NCI-H774 (cell line): Measurements from ENCODE around the gene TPSAB1.
"Not testable (repeated sequence)": the region's sequence is repeated elsewhere in the genome, so short reads cannot be mapped to it uniquely, and the experiment has no call there.

Experiments
- DNase-seq: peaks from one replicate; lab custom pipeline; 2025; lab: John Stamatoyannopoulos, UW

Gene TPSAB1

DNA sequence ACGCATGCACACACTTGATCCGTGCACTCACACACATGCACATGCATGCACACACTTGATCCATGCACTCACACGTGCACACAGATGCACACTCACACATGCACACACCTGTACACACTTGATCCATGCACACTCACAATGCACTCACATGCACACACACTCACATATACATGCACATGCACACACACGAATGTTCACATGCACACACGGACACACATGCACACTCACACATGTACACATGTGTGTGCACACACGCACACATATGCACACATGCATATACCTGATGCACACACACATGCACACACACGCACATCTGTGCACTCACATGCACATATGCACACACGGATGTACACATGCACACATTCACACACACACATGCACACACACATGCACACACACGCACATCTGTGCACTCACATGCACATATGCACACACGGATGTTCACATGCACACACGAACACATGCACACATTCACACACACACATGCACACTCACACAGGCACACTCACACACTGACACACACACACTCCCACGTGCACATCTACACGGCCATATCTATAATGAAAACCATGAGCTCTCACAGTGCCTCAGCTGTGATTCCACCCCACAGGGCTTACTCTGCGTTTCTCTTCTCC is 7.5 kb downstream of the TPSAB1 start:
- DNase-seq: not testable (repeated sequence)

DNA sequence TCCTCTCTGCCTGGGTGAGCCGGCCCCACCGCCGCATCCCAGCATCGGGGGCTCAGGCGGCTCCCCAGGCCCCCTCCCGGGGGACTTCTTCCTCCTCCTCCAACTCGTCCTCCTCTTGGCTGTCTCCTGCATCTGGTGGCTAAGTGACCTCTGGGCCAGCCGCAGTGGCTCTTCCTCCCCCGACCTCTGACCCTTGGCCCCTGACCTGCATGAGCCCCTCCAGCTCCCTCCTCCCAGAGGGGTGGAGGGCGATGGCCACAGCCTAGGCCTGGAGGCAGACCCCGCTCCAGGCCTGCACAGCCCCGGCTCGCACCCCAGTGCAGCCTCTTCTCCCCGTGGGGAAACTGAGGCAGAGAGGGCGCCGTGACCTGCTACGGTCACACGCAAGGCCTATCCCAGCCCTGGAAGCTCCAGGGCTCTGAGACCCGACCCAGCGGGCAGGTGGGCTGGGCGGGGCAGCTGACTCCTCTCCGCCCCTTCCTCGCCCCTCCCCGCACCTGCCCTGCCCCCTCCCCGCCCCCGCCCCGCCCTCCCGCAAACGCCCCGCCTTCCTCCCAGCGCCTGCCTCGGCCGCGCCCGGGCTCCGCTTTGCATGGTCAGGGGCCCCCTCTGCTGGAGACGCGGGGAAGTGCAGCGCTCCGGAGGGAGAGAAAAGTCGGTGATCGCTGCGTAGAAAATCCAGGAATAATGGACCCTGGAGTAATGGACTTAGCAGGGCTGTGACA is 8.7 kb downstream of the TPSAB1 start:
- not testable (repeated sequence) for DNase-seq

DNA sequence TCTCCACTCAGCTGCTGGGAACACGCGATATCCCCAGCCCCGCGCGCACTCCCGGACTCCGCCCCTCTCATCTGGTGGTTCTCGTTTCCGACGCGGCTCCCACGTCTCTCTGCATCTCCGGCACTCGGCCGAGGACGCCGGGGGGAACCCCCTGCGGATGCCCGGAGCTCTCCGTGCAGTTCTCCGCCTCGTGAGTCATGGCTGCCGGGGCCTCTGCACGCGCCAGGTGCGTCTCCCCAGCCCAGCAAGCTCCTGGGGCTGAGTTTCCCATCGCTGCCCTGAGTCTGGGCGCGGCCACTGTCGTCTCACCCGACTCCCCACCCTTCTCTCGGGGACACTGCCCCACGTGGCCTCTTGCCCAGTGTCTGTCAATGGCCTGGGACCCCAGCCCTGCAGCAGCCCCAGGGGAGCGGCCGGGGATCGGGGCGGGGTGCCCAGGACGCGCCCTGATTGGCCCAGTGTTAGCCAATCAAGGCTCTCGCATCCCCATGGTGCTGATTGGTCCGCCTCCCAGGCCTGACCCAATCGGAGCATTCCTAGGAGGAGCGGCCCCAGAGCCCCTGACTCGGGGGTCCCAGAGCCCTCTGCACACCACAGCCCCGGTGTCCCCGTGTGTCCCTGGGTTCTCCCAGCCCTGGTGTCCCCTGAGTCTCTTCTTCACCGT is 13.3 kb downstream of the TPSAB1 start:
- not testable (repeated sequence) for DNase-seq

DNA sequence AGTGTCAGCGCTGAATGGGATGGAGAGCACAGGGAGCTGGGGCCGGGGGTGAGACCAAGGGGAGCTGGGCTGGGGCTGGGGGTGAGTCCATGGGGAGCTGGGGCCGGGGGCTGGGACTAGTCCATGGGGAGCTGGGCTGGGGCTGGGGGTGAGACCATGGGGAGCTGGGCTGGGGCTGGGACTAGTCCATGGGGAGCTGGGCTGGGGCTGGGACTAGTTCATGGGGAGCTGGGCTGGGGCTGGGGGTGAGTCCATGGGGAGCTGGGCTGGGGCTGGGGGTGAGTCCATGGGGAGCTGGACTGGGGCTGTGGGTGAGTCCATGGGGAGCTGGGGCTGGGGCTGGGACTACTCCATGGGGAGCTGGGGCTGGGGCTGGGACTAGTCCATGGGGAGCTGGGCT is 14.3 kb downstream of the TPSAB1 start:
- DNase-seq: not testable (repeated sequence)

DNA sequence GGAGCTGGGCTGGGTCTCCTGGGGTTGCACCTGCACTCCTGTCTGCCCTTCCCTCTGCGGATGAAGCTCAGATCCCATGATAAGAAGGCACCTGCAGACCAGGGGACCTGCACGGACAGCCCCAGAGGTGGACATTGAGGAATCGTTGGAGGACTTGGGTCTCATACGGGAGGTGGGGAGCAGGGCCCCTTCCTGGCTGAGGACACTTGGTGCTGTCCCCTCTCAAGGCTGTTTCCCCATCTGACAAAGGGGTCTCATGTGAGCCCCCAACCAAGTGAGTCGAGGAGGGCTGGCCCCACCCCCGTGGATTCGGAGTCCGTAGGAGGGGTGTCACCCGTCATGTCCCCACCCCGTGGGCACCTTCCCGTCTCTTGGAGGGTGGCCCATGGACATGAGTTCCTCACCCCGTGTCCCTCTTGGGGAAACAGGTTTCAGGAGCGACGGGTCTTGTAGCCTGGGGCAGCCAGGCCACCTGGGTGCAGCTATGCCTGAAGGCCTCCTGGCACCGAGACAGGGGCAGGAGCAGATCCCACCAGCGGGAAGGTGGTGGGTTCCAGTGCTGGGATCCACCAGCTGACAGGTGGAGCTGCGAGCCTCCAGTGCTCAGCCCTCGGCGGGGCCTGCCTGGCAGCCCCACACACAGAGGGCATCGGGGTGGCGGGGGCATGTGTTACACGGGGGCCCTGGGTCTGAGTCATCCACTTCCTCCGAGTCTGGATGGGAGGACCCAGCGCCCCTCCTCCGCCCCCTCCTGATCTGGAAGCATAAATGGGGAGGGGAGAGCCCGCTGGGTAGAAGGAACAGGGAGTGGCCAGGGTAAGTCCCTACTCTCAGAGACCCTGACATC is 15.0 kb downstream of the TPSAB1 start, which contains the start of gene TPSD1:
TPSD1 (plus strand) TSS at position 794 of the 847 bp plus-strand sequence. CDS start 212 bp downstream, outside the sequence.
- not testable (repeated sequence) for DNase-seq

DNA sequence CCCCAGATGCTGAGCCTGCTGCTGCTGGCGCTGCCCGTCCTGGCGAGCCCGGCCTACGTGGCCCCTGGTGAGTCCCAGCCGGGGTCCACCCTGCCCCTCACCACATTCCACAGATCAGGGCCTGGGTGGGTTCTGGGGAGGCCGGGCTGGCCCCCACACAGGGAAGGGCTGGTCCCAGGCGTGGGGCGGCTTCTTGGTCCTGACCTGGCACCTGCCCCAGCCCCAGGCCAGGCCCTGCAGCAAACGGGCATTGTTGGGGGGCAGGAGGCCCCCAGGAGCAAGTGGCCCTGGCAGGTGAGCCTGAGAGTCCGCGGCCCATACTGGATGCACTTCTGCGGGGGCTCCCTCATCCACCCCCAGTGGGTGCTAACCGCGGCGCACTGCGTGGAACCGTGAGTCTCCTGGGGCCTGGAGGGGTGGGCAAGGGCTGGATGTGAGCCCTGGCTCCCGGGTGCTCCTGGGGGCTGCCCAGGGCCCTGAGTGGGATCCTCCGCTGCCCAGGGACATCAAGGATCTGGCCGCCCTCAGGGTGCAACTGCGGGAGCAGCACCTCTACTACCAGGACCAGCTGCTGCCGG is 15.9 kb downstream of the TPSAB1 start:
- not testable (repeated sequence) for DNase-seq

DNA sequence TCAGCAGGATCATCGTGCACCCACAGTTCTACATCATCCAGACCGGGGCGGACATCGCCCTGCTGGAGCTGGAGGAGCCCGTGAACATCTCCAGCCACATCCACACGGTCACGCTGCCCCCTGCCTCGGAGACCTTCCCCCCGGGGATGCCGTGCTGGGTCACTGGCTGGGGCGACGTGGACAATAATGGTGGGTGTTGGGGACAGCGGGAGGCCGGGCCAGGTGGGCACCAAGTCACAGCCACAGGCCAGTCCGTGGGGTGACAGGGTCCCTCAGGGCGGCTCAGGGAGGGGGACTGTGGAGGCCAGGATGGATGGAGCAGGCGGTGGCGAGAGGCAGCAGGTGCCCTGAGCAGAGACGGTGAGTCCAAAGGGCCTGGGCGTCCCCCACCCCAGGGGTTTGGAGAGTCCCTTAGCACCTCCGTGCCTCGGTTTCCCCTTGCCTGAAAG is 16.4 kb downstream of the TPSAB1 start:
- no peak for DNase-seq

DNA sequence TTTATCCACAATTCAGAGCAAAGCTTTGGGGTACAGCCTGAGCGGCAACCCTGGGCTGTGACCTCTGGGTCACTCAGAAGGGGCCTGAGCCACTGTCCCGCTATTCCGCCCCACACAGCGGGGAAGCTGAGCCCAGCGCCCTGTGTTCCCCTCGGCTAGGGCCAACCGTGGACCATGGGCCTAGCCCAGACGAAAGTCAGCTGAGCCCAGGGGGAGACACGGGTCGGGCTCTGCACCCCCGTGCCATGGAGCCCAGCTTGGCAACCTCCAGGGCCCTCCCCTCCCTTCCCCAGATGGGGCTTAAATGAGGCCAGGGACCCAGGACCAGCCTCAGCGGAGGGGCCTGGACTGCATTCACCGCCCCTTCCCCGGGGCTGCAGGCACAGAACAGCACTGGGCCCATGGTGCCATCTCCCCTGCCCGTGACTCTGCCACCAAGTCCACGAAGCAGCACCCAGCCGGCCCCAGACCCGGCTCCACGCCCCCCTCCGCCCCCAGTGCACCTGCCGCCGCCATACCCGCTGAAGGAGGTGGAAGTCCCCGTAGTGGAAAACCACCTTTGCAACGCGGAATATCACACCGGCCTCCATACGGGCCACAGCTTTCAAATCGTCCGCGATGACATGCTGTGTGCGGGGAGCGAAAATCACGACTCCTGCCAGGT is 17.2 kb downstream of the TPSAB1 start:
- no peak for DNase-seq

DNA sequence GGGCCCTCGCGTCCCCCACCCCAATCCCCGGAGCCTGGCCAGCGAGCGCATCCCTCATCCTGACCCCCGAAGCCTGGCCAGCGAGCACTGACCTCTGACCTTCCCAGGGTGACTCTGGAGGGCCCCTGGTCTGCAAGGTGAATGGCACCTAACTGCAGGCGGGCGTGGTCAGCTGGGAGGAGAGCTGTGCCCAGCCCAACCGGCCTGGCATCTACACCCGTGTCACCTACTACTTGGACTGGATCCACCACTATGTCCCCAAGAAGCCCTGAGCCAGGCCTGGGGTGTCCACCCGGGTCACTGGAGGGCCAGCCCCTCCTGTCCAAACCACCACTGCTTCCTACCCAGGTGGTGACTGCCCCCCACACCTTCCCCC is 17.7 kb downstream of the TPSAB1 start:
- DNase-seq: no peak

DNA sequence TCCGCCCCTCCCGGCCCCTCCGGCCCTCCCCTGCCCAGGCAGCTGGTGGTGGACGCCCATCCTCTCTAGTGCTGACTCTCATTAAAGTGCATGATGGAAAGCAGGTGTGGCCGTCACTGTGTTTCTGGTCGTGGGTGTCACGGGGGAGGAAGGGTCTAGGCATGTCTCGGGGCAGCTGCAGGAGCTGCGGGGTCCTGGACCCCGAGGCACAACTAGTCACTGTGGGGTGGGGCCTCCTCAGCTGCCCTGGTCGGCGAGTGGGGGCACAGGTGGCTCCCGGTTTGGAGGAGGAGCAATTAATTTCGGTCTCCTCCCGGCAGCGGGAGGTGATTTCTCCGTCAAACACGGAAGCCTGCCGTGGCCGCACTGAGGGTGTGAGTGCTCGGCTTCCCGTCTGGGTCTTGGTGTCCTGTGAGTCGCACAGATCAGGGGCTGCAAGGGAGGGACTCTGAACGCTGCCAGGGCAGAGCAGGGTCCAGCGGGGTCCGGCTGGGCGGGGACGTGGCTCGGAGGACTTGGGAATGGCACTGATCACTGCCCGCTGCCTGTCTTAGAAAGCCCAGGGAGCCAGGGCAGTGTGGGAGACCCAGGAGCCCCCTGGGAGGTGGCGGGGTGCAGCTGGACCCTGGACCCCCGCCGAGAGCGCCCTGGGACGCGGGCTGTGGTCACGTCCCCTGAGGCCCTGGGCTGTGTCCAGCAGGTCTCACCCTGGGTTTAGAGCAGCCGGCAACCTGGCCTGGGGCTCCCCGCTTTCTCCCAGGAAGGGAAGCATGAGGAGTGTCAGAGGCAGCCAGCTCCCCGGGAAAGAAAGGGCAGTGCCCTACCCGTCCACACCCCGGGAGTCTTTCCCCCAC is 18.6 kb downstream of the TPSAB1 start:
- no peak for DNase-seq

DNA sequence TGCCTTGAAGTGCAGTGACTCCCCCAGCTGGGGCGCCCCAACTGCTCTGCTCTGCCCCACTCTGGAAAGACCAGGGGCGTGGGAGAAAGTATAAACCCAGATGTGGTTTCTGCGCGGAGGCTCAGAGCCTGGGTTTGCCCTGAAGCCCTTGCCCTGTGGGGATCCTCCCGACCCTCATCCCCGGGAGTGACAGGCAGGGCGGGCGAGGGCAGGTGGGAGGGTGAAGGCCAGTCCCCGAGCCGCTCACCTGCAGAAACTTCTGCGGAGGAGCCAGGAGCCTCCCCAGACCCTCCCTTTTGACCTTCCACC is 19.2 kb downstream of the TPSAB1 start:
- DNase-seq: no peak

DNA sequence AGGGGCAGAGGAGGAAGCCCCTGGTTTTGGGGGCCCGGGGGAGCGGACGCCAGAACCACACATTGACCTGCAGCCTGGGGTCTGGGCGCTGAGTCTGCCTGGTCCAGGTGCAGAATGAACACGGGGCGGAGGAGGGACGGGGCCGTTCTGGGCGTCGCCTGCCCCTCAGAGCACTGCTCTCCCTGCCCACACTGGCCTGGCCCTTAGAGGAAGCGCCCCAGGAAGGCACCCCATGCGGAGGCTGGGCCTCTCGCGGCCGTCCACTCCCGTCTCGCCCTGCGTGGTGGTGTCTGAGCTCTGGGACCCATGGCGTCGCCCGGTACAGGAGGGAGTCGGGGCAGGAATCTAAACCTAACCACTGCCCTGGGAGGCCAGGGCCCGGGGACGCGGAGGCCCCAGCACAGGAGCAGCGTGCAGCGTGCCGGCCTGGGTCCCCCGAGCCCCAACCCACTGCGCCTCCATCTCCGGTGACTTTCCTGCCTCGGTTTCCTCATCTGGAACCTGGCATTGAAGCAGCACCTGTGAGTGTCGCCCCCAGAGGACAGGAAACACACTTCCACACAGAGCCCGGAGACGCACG is 19.7 kb downstream of the TPSAB1 start:
- no peak for DNase-seq

DNA sequence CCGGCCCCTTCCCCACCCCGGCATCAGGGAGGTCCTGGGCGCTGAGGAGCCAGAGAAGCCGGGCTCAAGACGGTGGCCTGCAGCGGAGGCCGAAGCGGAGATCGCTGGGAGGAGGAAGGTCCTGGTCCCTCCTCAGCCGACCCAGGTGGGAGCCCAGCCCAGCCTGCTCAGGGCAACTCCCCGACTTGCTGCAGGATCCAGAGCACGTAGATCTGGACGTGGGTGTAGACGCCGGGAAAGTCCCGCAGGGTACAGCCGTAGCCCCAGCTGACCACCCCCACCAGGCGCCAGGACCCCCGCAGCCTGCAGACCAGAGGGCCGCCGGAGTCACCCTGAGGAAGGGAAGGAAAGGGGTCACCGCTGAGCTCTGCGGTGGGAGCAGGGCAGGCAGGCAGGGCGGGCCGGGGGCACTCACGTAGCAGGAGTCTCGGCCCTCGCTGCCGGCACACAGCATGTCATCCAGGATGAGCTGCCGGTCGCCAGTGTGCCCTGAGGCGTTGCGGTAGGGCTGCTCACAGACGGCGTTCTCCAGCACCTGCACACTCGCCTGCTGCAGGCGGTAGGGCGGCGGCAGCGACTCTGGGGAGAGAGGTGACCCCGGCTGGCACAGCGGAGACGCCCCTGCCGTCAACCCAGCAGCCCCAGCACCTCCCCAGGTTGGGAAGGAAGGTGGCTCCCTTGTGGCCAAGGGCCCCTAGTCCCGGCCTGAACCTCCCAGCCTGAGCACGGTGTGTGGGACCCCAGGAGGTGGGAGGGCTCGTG is 20.8 kb downstream of the TPSAB1 start:
- DNase-seq: no peak

DNA sequence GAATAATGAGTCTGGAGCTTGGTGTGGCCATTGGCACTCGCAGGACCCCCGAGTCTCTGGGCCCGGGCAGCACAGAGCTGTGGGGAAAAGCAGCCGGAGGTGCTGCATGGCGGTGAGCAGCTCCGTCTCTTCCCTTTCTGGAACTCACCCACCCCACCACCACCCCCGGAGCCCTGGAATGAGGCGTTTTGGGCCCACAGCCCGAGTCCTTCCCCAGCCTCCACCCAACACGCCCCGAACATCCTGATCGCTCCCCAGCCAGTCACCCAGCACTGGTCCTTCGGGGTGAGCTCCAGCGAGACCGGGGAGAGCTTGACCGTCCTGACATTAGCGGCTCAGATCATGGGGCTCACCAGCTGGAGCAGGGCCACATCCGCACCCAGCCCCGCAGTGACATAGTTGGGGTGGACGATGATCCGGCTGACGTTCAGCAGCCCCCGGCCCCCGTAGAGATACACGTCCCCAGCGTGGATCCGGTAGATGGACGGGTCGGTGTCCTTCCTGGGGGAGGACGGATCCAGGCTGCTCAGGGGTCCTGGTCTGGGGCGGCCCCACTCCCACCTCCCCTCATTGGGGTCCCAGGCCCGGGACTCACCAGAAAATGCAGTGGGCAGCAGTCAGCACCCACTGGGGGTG is 21.8 kb downstream of the TPSAB1 start:
- DNase-seq: no peak

DNA sequence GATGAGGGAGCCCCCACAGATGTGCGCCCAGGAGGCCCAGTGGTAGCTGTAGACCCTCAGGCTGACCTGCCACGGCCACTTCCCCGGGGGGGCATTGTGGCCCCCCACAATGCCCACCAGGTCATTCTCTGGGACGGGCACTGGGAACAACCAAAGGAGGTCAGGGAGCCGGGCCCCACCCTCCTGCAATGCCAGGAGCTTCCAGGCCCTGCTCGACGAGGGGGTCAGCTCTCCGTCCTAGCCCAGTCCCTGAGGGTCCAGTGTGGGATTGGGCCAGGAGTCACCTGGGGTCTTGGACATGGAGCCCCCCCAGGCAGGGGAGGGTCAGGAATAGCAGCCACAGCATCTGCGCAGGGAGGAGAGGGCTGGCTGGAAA is 22.3 kb downstream of the TPSAB1 start:
- DNase-seq: no peak

DNA sequence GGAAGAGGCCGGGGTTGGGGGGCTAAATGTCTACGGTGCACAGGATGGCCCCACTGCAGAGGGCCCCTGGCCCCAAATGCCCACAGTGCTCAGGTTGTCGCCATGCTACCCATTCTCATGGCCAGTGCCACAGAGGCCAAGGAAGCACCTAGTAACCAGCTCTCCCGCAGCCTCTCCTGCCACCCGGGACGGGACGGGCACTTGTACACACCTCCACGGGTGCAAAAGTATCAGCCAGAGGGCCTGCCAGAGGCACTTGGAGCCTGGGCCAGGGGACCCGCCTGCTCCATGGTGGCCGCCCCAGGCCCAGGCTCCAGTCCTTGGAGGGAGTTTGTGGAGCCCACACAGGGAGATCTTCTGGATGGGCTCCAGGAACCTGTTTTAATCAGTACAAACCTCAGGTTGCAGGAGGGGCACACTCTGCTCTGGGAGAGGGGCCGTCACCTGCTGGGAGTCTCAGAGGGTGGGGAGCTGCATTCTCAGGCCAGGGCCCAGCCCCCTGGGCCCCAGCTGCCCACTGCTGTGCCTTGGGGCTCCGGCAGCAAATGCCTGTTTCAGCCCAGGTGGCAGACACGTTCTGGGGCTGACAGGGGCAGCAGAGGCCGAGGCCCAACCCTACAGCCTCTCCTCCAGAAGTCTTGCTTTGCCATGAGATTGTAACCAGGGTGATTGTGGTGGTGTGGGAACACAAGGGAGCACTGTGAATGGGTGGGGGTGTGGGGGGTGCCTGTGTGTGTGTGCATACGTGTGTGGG is 23.3 kb downstream of the TPSAB1 start:
- no peak for DNase-seq

DNA sequence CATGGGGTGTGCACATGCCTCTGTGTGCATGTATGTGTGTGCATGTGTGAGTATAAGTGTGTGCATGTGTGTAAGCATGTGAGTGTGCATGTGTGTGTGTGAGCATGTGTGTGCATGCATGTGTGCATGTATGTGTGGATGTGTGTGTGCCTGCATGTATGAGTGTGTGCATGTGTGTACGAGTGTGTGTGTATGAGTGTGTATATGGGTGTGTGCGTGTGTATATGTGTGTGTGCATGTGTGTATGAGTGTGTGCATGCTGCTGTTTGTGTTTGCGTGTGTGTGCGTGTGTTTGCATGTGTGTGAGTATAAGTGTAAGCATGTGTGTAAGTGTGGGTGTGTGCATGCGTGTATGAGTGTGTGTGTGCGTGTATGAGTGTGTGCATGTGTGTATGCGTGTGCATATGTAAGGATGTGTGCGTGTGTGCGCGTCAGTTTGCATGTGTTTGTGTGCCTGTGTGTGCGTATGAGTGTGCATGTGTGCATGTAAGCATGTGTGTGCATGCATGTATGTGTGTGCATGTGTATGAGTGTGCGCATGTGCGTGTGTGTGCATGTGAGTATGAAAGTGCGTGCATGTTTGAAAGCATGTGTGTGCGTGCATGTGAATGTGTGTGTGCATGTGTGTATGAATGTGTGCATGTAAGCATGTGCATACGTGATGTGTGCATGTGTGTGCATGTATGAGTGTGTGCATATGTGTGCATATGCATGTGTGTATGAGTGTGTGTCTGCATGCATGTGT is 24.0 kb downstream of the TPSAB1 start:
- no peak for DNase-seq
